ENCODE results near the gene CELF4.

DNA sequence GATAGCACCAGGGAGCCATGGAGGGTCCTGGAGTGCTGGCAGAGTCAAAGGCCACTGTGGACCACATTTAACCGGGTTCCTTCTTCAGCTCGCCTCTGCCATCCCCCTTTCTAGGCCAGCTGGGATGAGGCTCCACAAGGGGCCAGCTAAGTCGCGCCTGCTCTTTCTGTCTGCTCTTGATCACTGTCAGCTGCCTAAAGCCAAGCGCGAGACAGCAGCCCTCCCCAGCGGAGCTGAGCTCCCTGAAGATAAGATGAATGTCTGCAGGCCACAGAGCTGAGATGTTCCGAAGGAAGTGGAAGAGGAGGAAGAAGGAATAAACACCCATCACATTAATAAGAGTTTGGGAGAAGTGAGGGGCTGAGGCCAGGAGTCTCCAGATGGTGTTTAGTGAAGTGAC is 99.6 kb downstream of the CELF4 start:
- TF ChIP-seq, protein P1, sequence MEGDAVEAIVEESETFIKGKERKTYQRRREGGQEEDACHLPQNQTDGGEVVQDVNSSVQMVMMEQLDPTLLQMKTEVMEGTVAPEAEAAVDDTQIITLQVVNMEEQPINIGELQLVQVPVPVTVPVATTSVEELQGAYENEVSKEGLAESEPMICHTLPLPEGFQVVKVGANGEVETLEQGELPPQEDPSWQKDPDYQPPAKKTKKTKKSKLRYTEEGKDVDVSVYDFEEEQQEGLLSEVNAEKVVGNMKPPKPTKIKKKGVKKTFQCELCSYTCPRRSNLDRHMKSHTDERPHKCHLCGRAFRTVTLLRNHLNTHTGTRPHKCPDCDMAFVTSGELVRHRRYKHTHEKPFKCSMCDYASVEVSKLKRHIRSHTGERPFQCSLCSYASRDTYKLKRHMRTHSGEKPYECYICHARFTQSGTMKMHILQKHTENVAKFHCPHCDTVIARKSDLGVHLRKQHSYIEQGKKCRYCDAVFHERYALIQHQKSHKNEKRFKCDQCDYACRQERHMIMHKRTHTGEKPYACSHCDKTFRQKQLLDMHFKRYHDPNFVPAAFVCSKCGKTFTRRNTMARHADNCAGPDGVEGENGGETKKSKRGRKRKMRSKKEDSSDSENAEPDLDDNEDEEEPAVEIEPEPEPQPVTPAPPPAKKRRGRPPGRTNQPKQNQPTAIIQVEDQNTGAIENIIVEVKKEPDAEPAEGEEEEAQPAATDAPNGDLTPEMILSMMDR (IDR thresholded peaks at IDR 0.05; ENCODE audit: low read depth, low read length, poor library complexity, severe bottlenecking): no peak
- TF ChIP-seq EZH2phosphoT487 (IDR thresholded peaks at IDR 0.05; ENCODE audit: borderline replicate concordance, low read length): no peak
